OCI-M1 (cell line): ENCODE measurements around the gene POLD1.
"Not testable (repeated sequence)": the region's sequence is repeated elsewhere in the genome, so short reads cannot be mapped to it uniquely, and the experiment has no call there.

ENCODE experiments used
- DNase-seq: peaks from one replicate; lab custom pipeline; 2025; lab: John Stamatoyannopoulos, UW

Gene POLD1

GRCh38 chr19:50390952-50391351 lies 6.8 kb downstream of the POLD1 start:
- not testable (repeated sequence) for DNase-seq

DNA sequence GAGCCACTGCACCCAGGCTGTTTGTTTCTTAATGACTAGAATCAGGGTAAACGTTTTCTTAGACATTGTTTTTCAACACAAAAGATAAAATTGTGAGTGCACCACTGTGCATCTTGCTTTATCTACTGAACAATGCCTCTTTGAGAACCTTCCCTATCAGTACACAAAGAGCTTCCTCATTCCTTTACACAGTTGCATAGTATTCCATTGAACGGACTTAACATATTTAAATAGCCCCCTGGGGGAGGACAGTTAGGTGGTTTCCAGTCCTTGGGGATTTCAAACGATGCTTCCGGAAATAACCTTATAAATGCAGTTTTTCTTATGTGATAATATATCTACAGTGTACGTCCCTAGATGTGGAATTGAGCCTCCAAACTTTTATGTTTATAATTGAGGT lies 8.6 kb downstream of the POLD1 start:
- no peak for DNase-seq

GRCh38 chr19:50393589-50393988 lies 9.4 kb downstream of the POLD1 start:
- no peak for DNase-seq

- DNase-seq: no peak
These were observed 9.9 kb downstream of the POLD1 start for GRCh38 chr19:50394017-50394416.

DNA sequence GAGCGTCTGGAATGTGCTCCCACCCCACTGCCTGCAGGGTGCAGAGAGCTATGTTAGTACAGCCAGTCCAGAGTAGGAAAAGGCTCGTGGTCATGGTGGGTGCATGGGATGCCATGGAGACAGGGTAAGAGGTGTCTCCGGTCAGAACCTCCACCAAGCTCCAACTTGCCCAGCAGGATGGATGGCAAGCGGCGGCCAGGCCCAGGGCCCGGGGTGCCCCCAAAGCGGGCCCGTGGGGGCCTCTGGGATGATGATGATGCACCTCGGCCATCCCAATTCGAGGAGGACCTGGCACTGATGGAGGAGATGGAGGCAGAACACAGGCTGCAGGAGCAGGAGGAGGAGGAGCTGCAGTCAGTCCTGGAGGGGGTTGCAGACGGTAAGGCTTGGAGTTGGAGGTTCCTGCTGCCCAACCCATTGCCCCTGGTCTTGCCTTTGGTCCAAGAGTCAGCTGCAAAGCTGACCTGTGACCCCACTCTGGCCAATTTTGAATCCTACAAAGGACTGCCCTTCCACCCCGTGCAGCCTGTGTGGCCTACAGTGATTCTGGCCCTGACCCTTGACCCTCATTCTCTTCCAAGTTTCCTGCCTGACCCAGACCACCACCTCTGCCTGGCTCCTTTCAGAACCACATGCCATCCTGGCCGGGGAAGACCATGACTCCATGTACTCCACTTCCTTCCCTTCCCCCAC lies 14.7 kb downstream of the POLD1 start:
- DNase-seq: no peak

GRCh38 chr19:50399368-50399745 lies 15.2 kb downstream of the POLD1 start:
- DNase-seq: no peak

DNA sequence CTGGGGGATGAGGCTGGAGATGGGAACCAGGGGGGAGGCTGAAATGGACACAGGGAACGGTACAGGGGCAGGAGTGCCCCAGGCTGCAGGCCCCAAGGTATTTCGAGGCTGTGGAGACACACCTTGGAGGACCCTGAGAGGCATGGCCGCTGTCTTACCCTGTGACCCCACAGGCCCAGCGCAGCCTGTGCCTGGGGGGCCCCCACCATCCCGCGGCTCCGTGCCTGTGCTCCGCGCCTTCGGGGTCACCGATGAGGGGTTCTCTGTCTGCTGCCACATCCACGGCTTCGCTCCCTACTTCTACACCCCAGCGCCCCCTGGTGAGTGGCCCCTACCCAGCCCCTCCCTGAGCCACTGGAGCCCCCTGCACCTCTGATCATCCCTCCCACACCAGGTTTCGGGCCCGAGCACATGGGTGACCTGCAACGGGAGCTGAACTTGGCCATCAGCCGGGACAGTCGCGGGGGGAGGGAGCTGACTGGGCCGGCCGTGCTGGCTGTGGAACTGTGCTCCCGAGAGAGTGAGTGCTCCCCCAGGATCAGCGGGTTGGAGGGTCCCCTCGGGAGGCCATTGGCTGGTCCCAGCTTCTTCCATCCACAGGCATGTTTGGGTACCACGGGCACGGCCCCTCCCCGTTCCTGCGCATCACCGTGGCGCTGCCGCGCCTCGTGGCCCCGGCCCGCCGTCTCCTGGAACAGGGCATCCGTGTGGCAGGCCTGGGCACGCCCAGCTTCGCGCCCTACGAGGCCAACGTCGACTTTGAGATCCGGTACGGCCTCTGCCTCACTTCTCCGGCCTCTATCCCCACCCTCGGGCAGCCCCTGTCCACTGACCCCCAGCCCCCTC lies 17.7 kb downstream of the POLD1 start:
- no peak for DNase-seq

- DNase-seq: no peak
These were observed 18.6 kb downstream of the POLD1 start for GRCh38 chr19:50402544-50403301.

DNA sequence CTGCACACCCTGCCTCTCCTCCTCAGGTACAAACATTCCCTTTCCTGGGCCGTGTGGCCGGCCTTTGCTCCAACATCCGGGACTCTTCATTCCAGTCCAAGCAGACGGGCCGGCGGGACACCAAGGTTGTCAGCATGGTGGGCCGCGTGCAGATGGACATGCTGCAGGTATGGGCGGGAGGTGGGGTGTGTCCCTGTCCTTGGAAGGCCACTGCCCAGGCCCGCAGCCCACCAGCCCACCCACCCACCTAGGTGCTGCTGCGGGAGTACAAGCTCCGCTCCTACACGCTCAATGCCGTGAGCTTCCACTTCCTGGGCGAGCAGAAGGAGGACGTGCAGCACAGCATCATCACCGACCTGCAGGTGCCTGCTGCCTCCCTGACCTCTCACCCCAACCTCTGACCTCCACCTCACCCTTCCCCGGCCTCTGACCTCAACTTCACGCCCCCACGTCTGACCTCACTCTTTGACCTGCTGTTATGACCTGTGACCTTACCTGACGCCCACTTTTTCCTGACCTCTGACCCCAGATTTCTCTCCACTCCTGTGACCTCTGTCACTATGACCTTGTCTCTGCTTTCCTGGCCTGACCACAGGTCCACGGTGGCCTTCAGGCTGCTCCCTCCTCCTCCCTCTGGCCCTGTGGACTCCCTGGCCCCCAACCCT lies 22.1 kb downstream of the POLD1 start:
- DNase-seq: no peak

DNA sequence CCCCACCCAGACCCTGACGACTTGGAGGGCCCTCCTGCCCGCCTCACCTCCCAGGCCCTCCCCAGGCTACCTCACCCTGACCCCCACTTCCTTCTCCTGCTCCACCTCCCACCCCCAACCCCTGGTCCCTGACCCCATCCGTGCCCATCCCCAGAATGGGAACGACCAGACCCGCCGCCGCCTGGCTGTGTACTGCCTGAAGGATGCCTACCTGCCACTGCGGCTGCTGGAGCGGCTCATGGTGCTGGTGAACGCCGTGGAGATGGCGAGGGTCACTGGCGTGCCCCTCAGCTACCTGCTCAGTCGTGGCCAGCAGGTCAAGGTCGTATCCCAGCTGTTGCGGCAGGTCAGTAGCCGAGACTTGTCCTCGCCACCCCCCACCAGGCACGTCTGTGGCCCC lies 22.7 kb downstream of the POLD1 start:
- no peak for DNase-seq

DNA sequence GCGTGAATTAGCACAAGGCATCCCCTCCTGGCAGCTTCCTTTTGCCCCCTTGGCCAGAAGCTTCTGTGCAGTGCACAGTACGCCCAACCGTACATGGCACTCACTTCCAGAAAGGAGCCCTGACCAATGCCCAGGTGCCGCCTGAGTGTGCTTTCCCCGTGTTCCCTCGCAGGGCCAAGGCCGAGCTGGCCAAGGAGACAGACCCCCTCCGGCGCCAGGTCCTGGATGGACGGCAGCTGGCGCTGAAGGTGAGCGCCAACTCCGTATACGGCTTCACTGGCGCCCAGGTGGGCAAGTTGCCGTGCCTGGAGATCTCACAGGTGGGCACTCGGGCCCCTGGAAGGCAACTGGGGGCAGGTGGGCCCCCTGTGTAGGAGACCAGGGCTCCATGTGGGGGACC lies 25.2 kb downstream of the POLD1 start:
- DNase-seq: no peak

DNA sequence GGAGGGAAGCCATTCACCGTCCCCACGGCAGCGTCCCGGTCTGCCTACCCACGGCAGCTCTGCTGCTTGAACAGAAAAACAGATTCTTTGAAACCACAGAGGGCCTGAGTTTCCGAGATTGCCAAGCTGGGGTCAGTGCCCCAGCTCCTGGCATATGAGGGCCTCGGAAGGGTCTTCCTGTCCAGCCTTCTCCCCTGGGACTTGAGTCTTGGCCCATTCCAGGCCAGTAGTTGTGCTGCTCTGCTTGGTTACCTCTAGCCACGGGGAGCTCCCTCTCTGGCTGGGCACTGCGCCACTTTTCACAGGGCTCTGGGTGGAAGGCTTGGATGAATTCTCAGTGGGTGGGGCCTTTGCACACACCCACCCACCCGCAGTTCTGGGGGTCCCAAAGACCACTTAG lies 26.0 kb downstream of the POLD1 start:
- DNase-seq: no peak

DNA sequence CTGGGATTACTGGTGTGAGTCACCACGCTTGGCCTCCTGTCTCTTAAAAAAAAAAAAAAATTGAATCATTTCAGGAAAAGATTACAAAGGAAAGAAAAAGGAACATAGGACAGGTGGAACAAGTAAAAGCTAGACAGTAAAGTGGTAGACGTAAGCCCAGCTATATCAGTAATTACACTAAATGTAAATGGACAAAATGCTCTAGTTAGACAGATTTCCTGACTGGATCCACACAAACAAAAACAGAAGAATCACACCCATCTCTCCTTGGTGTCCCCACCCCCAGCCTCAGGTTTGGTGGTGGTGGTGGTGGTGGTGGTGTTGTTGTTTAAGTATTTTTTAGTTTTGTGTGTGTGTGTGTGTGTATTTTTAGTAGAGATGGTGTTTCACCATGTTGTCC lies 28.3 kb downstream of the POLD1 start:
- no peak for DNase-seq

- no peak for DNase-seq
These were observed 28.9 kb downstream of the POLD1 start for GRCh38 chr19:50413096-50413495.

GRCh38 chr19:50413531-50413930 lies 29.4 kb downstream of the POLD1 start:
- DNase-seq: no peak

GRCh38 chr19:50414864-50415660 lies 30.9 kb downstream of the POLD1 start:
- DNase-seq: peak; percentile 91

- peak; percentile 77 for DNase-seq
These were observed 31.5 kb downstream of the POLD1 start for GRCh38 chr19:50415661-50416033.

GRCh38 chr19:50416034-50416977 lies 32.2 kb downstream of the POLD1 start:
- DNase-seq: no peak

DNA sequence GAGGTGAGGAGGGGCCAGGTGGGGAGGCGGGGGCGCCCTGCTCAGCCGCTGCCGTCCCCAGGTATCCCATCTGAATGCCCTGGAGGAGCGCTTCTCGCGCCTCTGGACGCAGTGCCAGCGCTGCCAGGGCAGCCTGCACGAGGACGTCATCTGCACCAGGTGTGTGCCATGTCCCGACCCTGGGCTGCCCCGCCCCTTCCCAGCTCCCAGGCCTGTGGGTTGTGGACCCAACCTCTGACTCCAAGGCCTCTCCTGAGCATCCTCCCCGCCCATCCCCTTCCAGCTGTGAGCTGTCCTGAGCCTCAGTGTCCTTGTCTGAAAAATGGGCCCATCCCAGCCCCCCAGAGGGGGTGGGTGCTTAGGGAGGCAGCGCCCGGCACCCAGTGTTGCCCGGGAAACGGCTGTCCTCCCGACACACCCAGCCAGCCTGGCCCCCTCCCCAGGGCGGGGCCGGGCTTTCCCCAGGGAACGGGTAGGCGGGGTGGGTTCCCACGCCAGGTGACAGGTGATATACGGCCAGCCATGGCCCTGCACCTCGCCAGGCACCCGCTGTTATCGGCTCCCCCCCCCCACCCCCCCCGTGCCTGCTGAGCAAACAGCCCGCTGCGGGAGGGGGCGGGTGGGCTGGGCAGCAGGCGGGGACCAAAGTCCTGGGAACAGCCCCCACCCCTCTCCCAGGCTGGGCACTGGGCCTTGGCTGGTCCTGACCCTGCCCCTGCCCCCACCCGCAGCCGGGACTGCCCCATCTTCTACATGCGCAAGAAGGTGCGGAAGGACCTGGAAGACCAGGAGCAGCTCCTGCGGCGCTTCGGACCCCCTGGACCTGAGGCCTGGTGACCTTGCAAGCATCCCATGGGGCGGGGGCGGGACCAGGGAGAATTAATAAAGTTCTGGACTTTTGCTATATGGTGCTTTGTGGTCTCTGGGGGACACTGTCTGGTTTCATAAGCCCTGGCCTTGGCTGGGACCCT lies 33.2 kb downstream of the POLD1 start:
- no peak for DNase-seq
